HG02981 (cell line): ENCODE data around the gene EML4.

Source experiments
- ATAC-seq: cut with Tn5 transposase; IDR thresholded peaks from one replicate; pipeline ENCODE4 v1.9.1; 2021; ENCODE audit warnings: mild to moderate bottlenecking, moderate library complexity; ENCODE audit not compliant: unreplicated experiment

The EML4 gene

DNA sequence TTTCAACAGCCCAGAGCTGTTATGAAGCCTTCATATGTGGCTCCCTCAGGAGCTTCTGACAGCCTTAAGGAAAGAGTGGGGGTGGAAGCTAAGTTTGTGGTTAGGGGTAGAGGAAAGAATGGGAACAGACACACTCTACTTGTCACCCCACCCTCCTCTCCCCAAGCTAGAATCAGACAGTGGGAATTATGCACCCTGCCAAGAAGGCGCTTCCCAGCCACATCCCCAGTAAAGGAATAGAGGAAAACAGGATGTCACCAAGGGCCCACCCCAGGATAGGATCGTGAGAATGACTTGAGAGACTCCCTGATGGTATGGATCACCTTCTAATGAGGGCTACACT lies 32.4 kb upstream of the EML4 start:
- no peak for ATAC-seq

GRCh38 chr2:42137125-42137841 lies 31.9 kb upstream of the EML4 start:
- no peak for ATAC-seq

GRCh38 chr2:42138163-42139015 lies 30.8 kb upstream of the EML4 start:
- ATAC-seq, result no peak

- no peak for ATAC-seq
These were observed 30.1 kb upstream of the EML4 start for GRCh38 chr2:42139101-42139500.

- ATAC-seq, result no peak
These were observed 28.7 kb upstream of the EML4 start for GRCh38 chr2:42140496-42140895.

GRCh38 chr2:42141687-42142546 lies 27.2 kb upstream of the EML4 start:
- no peak for ATAC-seq

DNA sequence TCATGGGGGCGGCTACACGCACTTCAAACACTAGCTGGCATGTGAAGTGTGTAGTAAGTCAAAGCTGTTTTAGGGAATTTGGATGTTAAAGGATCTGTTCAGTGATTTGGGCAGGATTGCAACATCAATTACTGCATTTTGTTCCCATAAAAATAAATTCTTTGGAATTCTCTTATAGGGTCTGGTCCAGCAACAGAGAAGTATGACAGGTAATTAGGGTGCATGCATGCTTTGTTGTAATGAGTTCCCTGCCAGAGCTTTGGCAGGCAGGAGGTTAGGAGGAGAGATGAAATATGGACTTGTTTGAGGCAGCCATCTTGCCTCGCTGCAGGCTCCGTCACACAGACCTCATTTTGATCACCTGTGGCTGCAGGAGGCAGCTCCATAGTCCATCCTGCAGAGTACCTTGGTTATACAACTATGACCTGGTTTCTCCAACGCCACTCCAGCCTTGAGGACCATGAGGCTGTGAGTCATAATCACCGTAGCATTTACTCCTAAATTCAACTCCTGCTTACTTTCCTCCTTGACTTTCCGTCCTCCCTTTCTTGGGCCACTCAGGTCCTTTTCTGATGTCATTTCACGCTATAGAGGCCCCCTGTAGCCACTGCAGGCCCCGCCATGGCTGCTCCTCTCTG lies 26.5 kb upstream of the EML4 start:
- no peak for ATAC-seq

DNA sequence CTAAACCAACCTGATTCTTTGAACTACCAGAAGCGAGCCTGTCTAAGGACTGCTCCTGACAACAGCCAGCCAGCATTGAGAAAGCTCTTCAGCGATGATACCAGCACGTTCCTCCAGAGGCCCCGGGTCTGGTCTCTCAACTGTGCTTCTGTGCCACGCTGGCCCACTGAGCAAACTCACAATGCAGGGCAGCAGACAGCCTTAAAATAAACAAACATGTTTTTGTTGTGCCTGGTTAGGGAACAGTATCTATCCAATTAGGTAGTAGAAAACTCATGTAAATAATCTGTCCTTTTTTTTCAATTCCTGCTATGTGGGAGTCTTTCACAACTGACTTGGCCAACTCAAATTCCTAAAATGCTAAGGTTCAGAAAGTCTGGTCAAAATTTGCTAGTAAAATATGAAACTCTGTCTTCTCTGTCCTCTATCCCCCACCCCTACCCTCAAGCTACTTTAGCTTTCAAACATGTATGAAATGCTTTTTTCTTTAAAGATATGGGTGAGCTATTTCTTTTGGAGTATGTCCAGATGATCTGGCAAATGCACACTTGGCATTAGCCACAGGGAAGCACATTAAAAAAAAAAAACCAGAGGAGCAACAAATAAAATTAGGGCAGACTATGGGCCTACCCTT lies 21.4 kb upstream of the EML4 start:
- no peak for ATAC-seq

- no peak for ATAC-seq
These were observed 19.0 kb upstream of the EML4 start for GRCh38 chr2:42150159-42150558.

GRCh38 chr2:42153944-42154581 lies 15.1 kb upstream of the EML4 start:
- no peak for ATAC-seq

DNA sequence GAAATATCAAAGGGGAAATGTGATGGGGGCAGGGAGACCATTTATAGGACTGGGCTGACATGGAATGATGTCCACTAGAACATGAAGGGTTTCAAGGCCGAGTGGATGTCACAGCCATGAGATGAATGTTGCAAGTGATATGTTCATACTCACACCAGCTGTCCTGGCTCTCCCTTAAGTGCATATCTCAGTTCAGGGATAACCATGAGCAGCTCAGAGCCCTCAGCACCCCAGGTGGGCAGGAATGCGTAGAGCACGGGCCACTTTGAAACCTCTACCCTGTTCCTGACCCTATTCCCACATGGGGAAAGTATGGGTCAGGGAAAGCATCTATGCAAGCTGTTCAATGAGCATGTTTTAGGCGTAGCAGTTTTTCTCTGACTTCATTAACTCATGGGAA lies 12.4 kb upstream of the EML4 start:
- ATAC-seq, result no peak

- no peak for ATAC-seq
These were observed 7.7 kb upstream of the EML4 start for GRCh38 chr2:42161444-42161843.

DNA sequence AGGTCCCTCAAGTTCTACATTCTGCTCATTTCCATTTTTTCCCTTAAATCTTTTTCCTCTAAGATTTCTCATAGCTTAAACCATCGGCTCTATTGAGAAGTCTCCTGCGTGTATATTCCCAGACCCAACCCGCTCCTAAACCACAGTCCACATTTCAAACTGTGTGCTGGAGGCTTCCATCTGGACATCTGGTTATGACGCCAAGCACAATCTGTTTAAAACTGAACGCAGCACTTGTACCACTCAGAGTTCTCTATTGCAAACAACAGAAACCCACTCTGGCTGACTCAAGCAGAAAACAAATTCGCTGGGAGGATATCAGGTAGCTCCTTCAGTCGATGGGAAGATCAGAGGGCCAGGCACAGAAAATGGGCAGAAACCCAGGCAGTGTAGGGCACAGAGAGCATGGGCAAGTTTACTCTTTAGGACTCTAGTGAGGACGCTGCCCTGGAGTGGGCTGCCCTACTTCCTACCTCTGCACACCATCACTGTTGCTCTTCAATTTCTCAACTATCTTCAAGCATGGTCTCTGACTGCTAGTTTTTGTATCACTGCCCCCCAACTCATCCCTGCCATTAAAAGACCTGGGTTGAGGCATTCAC lies 5.6 kb upstream of the EML4 start:
- no peak for ATAC-seq

DNA sequence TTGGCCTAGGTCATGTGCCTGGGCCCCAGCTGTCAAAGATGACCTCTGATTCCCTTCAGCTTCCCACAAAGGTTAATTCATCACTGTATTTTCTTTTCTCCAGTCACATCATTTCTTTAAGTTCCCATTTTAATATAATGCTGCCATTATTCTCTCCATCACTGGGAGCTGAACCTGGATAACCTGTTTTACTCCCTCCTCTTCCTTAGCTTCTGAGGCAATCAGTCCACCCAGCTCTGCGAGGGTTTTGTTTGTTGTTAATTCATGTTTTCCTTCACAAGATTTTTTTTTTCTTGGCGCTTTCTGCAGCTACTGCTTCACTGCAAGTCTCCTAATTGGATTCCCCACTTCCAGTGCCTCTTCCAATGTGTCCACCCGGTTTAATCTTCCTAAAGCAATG lies 5.1 kb upstream of the EML4 start:
- no peak for ATAC-seq

- ATAC-seq, result no peak
These were observed 4.2 kb upstream of the EML4 start for GRCh38 chr2:42164971-42165370.

GRCh38 chr2:42167458-42167857 lies 1.7 kb upstream of the EML4 start:
- no peak for ATAC-seq

GRCh38 chr2:42168459-42169099 lies 574 bp upstream of the EML4 start:
- ATAC-seq, result no peak

DNA sequence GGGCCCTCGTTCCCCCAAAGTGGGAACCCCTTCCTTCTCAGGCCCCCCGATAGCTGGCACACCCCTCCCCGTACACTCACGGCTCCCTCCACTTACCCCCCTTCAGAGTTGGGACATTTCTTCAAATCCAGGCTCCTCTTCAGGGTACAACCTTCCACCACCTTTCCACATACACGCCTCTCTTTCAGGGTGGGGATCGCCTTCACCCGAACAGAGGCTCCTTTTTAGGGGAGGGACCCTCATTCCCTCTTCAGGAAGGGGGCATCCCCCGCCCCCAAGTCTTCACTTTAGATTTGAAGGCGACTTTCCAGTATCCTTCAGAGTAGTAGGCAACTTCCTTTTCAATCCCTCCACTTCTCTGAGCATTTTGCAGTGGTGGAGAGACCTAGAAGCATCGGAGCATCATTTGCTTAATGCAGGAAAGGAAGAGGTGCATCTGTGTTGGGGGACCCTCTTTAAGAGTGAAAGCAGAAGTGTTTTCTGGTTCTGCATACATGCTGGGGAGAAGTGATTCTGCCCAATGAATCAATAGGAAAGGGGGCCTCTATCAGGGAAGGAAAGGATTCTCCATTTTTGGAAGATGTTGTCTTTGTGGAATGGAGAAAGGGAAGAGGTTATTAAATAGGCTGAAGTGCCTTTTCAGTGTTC lies 845 bp downstream of the EML4 start:
- ATAC-seq, result peak; percentile 28
